LNCaP clone FGC (cell line): ENCODE results near the gene TRIAP1.

ENCODE experiments used
- DNase-seq: peaks from one replicate; pipeline ENCODE4 v3.0.0-alpha.2; 2011; ENCODE audit warnings: low read depth
- H3K4me3 ChIP-seq: 2 replicates; pipeline ENCODE4 v1.5.1; 2011; ENCODE audit warnings: mild to moderate bottlenecking, low read depth, low read length, control low read depth
- TF ChIP-seq, protein P1 (sequence below): IDR thresholded peaks from 2 replicates; pipeline ENCODE4 v1.5.1; 2012; ENCODE audit warnings: mild to moderate bottlenecking; ENCODE audit not compliant: control insufficient read depth, insufficient read depth; ENCODE audit errors: extremely low read depth

Gene TRIAP1

DNA sequence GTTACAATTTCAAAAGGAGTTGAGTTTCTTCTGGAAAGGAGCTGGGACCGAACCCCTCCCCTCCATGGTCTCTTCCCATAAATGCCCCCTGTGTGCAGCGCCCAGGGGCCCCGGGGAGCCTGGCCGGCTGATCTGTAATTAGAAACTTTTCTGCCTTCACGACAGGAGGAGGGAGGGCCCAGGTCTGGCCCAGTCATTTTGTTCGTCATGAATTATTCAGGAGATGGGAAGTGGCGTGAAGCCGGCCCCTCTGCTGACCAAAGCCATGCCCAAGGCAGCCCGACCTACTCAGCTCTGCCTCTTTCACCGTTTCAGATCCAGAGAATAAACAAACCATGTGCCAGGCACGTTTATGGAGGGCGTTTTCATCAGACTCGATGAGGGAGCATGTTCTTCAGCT, 44.0 kb downstream of the TRIAP1 start:
- no peak overlapping the region for H3K4me3 ChIP-seq
- TF ChIP-seq, protein P1, sequence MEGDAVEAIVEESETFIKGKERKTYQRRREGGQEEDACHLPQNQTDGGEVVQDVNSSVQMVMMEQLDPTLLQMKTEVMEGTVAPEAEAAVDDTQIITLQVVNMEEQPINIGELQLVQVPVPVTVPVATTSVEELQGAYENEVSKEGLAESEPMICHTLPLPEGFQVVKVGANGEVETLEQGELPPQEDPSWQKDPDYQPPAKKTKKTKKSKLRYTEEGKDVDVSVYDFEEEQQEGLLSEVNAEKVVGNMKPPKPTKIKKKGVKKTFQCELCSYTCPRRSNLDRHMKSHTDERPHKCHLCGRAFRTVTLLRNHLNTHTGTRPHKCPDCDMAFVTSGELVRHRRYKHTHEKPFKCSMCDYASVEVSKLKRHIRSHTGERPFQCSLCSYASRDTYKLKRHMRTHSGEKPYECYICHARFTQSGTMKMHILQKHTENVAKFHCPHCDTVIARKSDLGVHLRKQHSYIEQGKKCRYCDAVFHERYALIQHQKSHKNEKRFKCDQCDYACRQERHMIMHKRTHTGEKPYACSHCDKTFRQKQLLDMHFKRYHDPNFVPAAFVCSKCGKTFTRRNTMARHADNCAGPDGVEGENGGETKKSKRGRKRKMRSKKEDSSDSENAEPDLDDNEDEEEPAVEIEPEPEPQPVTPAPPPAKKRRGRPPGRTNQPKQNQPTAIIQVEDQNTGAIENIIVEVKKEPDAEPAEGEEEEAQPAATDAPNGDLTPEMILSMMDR, result no peak
- no peak for DNase-seq

DNA sequence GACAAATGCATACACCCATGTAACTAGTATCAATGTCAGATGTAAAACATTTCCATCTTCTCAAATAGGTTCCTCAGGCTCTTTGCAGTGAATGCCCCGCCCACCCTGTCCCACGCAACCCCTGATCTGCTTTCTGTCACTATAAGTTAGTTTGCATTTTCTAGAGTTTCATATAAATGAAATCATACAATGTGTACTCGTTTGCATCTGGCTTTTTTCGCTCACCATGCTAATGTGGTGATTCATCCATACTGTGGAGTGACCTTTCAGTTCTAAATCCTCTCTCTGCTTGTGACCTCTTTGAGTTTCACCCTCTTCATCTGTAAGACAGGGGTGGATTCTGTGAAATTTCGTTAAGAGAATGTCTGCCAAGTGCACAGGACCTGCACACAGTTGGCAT, 46.7 kb downstream of the TRIAP1 start:
- H3K4me3 ChIP-seq, result no peak overlapping the region
- TF ChIP-seq, protein P1, result no peak
- no peak for DNase-seq

DNA sequence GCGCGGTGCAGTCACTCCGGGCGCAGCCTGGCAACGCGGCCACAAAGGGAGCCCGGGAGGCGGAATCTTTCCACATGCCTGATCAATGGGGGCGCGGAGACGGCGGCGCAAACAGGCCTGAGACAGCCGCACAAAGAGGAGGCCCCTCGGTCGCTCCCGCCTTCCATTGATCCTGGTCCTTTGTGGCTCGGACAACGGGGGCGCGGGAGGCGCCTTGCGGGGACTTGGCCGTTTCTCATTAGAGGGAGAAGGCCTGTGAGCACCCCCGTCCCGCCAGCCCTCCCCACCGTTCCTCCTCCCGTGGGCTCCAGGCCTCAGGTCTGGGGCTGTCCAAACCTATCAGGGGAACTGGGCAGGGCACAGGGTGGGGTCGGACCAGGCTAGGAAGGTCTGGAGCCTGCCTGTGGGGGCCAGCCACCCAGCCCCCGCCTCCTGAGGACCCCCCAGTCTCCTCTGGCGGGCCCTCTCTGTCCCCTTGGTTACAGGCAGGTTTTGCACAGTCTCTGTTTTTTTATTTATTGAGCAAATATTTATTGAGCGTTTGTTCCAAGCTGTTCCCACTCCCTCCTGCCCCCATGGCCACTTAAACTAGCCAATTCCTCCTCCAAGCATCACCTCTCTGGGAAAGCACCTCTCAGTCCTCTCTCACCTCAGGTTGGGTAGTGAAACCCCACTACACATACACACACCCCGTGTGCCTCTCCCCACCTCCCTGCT, 48.2 kb downstream of the TRIAP1 start:
- DNase-seq, result peak; percentile 30
- TF ChIP-seq, protein P1, result no peak

DNA sequence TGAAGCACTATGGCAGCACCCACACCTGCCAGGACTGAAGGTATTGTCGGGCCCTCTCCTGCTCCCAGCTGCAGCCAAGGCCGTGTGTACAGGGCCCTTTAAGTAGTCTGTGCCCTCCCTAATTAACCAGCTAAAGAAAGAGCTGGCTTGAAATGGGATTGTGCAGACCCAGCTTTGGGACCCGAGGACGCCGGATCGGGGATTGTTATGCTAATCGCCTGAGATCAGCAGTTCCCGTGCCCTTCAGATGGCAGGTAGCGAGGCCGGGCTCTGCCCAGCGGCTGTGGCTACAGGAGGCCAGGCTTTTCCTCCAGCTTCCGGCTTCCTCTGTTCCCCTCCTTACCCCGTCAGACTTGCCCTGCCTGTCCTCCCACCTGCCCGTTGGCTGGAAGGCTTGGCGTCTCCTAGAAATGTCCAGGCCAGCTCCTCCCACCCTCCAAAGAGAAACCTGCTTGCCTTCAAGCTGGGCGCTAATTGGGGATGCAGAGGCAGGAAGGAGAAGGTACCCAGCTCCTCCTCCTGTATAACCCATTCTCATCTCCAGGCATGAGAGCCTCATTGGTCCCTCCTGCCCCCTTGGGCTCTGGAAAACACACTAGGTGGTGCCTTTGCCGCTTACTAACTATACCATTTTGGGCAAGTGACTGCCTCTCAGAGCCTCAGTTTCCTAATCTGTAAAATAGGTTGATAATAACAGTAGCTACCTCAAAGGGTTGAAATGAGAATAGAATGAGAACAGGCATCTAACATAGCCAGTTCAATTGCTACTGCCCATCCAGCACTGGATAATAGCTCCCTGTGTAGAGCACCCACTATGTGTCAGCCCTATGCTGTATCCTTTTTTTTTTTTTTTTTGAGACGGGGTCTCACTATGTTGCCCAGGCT, 51.5 kb downstream of the TRIAP1 start:
- peak overlapping the region; percentile 16; the same call in 1 of the 2 replicates for H3K4me3 ChIP-seq
- TF ChIP-seq, protein P1, result no peak
- DNase-seq, result peak; percentile 92

More for the DNA sequence above, 48.2 kb downstream of the TRIAP1 start:
- no peak overlapping the region for H3K4me3 ChIP-seq
